GM18873 (cell line): Measurements from ENCODE around the gene DHX30.
"Not testable (repeated sequence)": the region's sequence is repeated elsewhere in the genome, so short reads cannot be mapped to it uniquely, and the experiment has no call there.

Source experiments
- ATAC-seq: cut with Tn5 transposase; IDR thresholded peaks from one replicate; pipeline ENCODE4 v1.9.1; 2021; ENCODE audit warnings: mild to moderate bottlenecking, moderate library complexity, moderate number of reproducible peaks; ENCODE audit not compliant: unreplicated experiment, low FRiP score

Gene DHX30

GRCh38 chr3:47802734-47803479, at the start of gene DHX30:
Gene DHX30, plus strand, starts transcription at chr3:47803138. Its CDS starts 7,546 bp downstream, at chr3:47810684.
- ATAC-seq = peak; percentile 60

GRCh38 chr3:47758261-47759025, 44.5 kb upstream of the DHX30 start:
- no peak for ATAC-seq

- not testable (repeated sequence) for ATAC-seq
Measured at GRCh38 chr3:47760207-47760606, 42.7 kb upstream of the DHX30 start.

GRCh38 chr3:47761046-47761445, 41.9 kb upstream of the DHX30 start:
- ATAC-seq = no peak

- no peak for ATAC-seq
Measured at GRCh38 chr3:47762233-47762632, 40.7 kb upstream of the DHX30 start.

GRCh38 chr3:47766186-47766585, 36.8 kb upstream of the DHX30 start:
- ATAC-seq = no peak

- no peak for ATAC-seq
Measured at GRCh38 chr3:47772047-47772446, 30.9 kb upstream of the DHX30 start.

GRCh38 chr3:47772788-47773187, 30.1 kb upstream of the DHX30 start:
- ATAC-seq = no peak

- no peak for ATAC-seq
Measured at GRCh38 chr3:47778746-47779145, 24.2 kb upstream of the DHX30 start.

- ATAC-seq = peak; percentile 16
Measured at GRCh38 chr3:47780741-47781684, 21.9 kb upstream of the DHX30 start.

GRCh38 chr3:47781685-47782445, 21.1 kb upstream of the DHX30 start, which contains the start of gene SMARCC1:
Gene SMARCC1, minus strand, starts transcription at chr3:47781893. Its CDS starts 96 bp downstream, at chr3:47781797.
- ATAC-seq = peak; percentile 76

GRCh38 chr3:47782446-47783308, 20.3 kb upstream of the DHX30 start:
- peak; percentile 4 for ATAC-seq

- no peak for ATAC-seq
Measured at GRCh38 chr3:47783673-47784072, 19.3 kb upstream of the DHX30 start.

GRCh38 chr3:47791193-47791855, 11.6 kb upstream of the DHX30 start:
- ATAC-seq = no peak

- ATAC-seq = no peak
Measured at GRCh38 chr3:47792699-47793098, 10.2 kb upstream of the DHX30 start.

GRCh38 chr3:47794544-47794943, 8.4 kb upstream of the DHX30 start:
- no peak for ATAC-seq

- no peak for ATAC-seq
Measured at GRCh38 chr3:47799733-47800132, 3.2 kb upstream of the DHX30 start.

- ATAC-seq = no peak
Measured at GRCh38 chr3:47803480-47804025, 615 bp downstream of the DHX30 start.
